ENCODE data around the gene ETFBKMT. TPM values are rescaled to one million over a fixed set of nuclear protein-coding genes. Genes with fewer than 3 reads are reported as not detected.

ETFBKMT gene
- total and polyA plus RNA-seq, 2 of the 4 experiments (the other 2 are of a cell fraction): 1.2 to 2.5 TPM

DNA sequence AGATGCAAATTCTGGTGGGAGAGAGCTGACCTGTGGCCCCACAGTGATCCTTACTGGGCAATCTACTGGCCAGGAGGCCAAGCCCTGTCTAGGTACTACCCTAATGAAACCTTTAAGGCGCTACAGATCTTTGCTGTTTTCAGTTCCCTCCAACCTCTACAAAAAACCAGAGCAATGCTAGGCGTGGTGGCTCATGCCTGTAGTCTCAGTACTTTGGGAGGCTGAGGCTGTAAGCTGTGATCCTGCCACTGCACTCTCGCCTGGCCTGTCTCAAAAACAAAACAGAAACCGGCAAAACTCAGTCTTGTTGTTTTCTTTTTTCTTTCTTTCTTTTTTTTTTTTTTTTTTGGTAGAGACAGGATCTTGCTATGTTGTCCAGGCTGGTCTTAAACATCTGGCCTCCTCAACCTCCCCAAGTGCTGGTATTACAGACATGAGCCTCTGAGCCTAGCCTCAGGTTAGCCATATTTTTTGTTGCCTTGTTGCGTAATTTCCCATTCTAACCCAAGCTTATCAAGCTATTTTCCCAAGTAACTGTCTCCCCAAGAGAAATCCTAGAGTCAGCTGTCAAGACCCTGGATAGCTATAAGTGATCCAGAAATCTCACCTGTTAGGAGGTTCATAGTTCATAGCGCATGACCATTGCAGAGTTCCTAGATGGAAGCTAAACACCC, 2.8 kb downstream of the ETFBKMT start:
- Histone ChIP-seq H3K23ac (ENCODE audit: low read depth, low read length) (no peak overlapping the region), H3K4me3 (ENCODE audit: insufficient read depth, low read depth, low read length) (no peak overlapping the region), H3K27ac (ENCODE audit: insufficient read depth, low read length) (no peak overlapping the region), H3K9me1 (ENCODE audit: insufficient read depth, low read length) (no peaks in the 10 kb centered on the region; the same call in 1 of the 2 replicates), H4K5ac (ENCODE audit: low read depth, low read length) (no peak overlapping the region), H3K4me1 (ENCODE audit: control insufficient read depth, insufficient read depth, low read length) (peaks cover 2% of the 10 kb centered on the region), H4K8ac (ENCODE audit: low read depth in 2 of 2, low read length in 2 of 2) (no peak overlapping the region), H3K56ac (ENCODE audit: extremely low read depth, insufficient read depth, low read length) (no peak overlapping the region), H2AK9ac (replicated peaks; ENCODE audit: low read depth, low read length, poor library complexity) (no peak overlapping the region), H3K9ac (ENCODE audit: low read depth, low read length) (no peak overlapping the region), H3K18ac (ENCODE audit: low read depth, low read length) (no peak overlapping the region), H2BK15ac (ENCODE audit: low read depth, low read length) (no peak overlapping the region), H3K27me3 (ENCODE audit: control insufficient read depth, insufficient read depth, low read length) (no peaks in the 10 kb centered on the region), H4K91ac (ENCODE audit: insufficient read depth, low read depth, low read length) (no peak overlapping the region), H3K4ac (ENCODE audit: low read depth, low read length) (no peak overlapping the region), H4K20me1 (ENCODE audit: insufficient read depth, low read length) (no peaks in the 10 kb centered on the region), H3K9me3 (ENCODE audit: control insufficient read depth, insufficient read depth, low read length) (peaks cover 2% of the 10 kb centered on the region; the same call in 1 of the 2 replicates), H3K4me2 (ENCODE audit: low read depth, low read length) (no peak overlapping the region), H2BK20ac (ENCODE audit: low read depth, low read length) (no peak overlapping the region), H2BK120ac (ENCODE audit: low read depth, low read length) (no peak overlapping the region), H3K36me3 (ENCODE audit: control insufficient read depth, insufficient read depth, low read length) (no peaks in the 10 kb centered on the region), H3K14ac (replicated peaks; ENCODE audit: low read depth, low read length) (no peak overlapping the region), H2AK5ac (ENCODE audit: low read depth, low read length) (no peak overlapping the region), H3K79me1 (ENCODE audit: low read depth in 1 of 2, low read length in 2 of 2) (peaks cover 0 to 5% of the 10 kb centered on the region in 2 experiments; a peak in 2 of 4 replicates), H2AFZ (replicated peaks; ENCODE audit: low read length, poor library complexity) (no peak overlapping the region), H2BK5ac (ENCODE audit: low read depth, low read length, poor library complexity, severe bottlenecking) (no peak overlapping the region)
- DNase-seq (no peak), ATAC-seq (ENCODE audit: low read depth) (no peak)
- intact Hi-C loops (cut with micrococcal nuclease) (no loop called here), in situ Hi-C loops (cut with MboI; ENCODE audit: low sequenced_read_pairs) (loop anchor here (25.0 kb wide), 2 partner anchors 400 to 1025 kb away; partner anchors contain the start of gene DNM1L), dilution Hi-C loops (cut with HindIII; ENCODE audit: low sequenced_read_pairs, unreplicated experiment) (no loop called here)
- no CpG with 5 or more reads among the region's 6 CpGs for WGBS, 2 experiments (ENCODE audit: extremely low coverage in 2 of 2, insufficient read length in 1 of 2)
- TF ChIP-seq CEBPB (IDR thresholded peaks at IDR 0.05; ENCODE audit: low read depth, low read length) (peak; percentile 76), FOS (IDR thresholded peaks at IDR 0.05; ENCODE audit: low read depth, low read length) (no peak)
- CTCF ChIA-PET: interaction anchor here (0.7 kb wide), 2 partner anchors 9 to 21 kb away, joined by 3 read pairs; no protein-coding TSS in a partner anchor
- no TSS peak for BruUV-seq (replicated peaks)
- POLR2A ChIA-PET (ENCODE audit: unreplicated experiment): no interaction called here
